ENCODE measurements around the gene TMEM44. TPM values are rescaled to one million over a fixed set of nuclear protein-coding genes. Genes with fewer than 3 reads are reported as not detected.
A peak's percentile ranks its signal among the peaks of the same experiment; 100 is the strongest.

Gene TMEM44
- total and polyA plus RNA-seq, 9 of the 15 experiments (the other 6 are each of a cell fraction or from before 2014, with no cell fraction given): 0.53 to 18.1 (median 11.3) TPM

- H3K9ac ChIP-seq (ENCODE audit: insufficient read depth in 1 of 2, low read depth in 2 of 2, low read length in 2 of 2): no peak overlapping the region
- no peaks in the 10 kb centered on the region for H3K36me3 ChIP-seq (ENCODE audit: control insufficient read depth, insufficient read depth, low read length)
- FAIRE-seq (no peak), ATAC-seq (no peak), DNase-seq (ENCODE audit: extremely low read depth in 1 of 4, low spot score in 3 of 4) (no peak)
- H3K4me3 ChIP-seq: no peak overlapping the region
- H3K4me2 ChIP-seq (ENCODE audit: insufficient read depth, low read length): no peak overlapping the region
- no TSS peak for BruUV-seq (replicated peaks)
- ChIA-PET CTCF (ENCODE audit: low intra/inter-chr PET ratio) (no interaction called here), POLR2A (interaction anchor here (1.2 kb wide), 1 partner anchor 121 kb away, joined by 3 read pairs; no protein-coding TSS in a partner anchor)
- WGBS (ENCODE audit: insufficient coverage, low coverage, missing lambda C conversion rate): 45% methylated on average over 11 of the region's 11 CpGs
- no peak overlapping the region for H3K27ac ChIP-seq (ENCODE audit: extremely low read depth, low read depth, low read length)
- intact Hi-C loops (cut with micrococcal nuclease) (loop anchor here (10.0 kb wide), 1 partner anchor 274 kb away; no protein-coding TSS in a partner anchor), in situ Hi-C loops (cut with MboI) (loop anchor here (5.0 to 10.0 kb wide), 3 partner anchors 424 to 844 kb away; no protein-coding TSS in a partner anchor)
- no peaks in the 10 kb centered on the region for H4K20me1 ChIP-seq (replicated peaks; ENCODE audit: control insufficient read depth, insufficient read depth, low read length)
- no peaks in the 10 kb centered on the region for H3K9me1 ChIP-seq (ENCODE audit: control insufficient read depth, insufficient read depth, low read length)
- H3K9me3 ChIP-seq (replicated peaks; ENCODE audit: control insufficient read depth, insufficient read depth, low read depth, low read length): no peaks in the 10 kb centered on the region
- H3K4me1 ChIP-seq (replicated peaks in 1 of 2; ENCODE audit: control insufficient read depth in 2 of 2, insufficient read depth in 2 of 2, low read length in 2 of 2): peaks cover 11 to 15% of the 10 kb centered on the region in 2 experiments
- H3K79me2 ChIP-seq (ENCODE audit: control insufficient read depth, insufficient read depth, low read length): no peaks in the 10 kb centered on the region
- H2AFZ ChIP-seq (ENCODE audit: low read depth, low read length): peak overlapping the region; percentile 79
- H3K27me3 ChIP-seq (ENCODE audit: control insufficient read depth in 2 of 2, insufficient read depth in 2 of 2, low read length in 2 of 2): peaks cover 0 to 15% of the 10 kb centered on the region in 2 experiments; a peak in 3 of 5 replicates
- TF ChIP-seq ZNF507 (tag; conservative IDR thresholded peaks at IDR 0.05) (no peak), ZNF785 (CRISPR knock-in tag; IDR thresholded peaks at IDR 0.05) (no peak), CREB3 (tag; conservative IDR thresholded peaks at IDR 0.05; ENCODE audit: low read depth) (no peak), LEF1 (IDR thresholded peaks at IDR 0.05) (no peak), ZNF239 (CRISPR knock-in tag; IDR thresholded peaks at IDR 0.05) (no peak), ZNF217 (CRISPR knock-in tag; IDR thresholded peaks at IDR 0.05) (no peak), BCL6 (CRISPR knock-in tag; IDR thresholded peaks at IDR 0.05) (no peak), AFF1 (IDR thresholded peaks at IDR 0.05; ENCODE audit: low read depth in 1 of 2, partially characterized antibody in 2 of 2) (no peak), MYC (IDR thresholded peaks at IDR 0.05; ENCODE audit: low read depth, low read length) (no peak), MYC (CRISPR knock-in tag; IDR thresholded peaks at IDR 0.05; ENCODE audit: borderline replicate concordance, low read depth) (no peak), SMAD2 (IDR thresholded peaks at IDR 0.05; ENCODE audit: low read depth, low read length) (no peak), RCOR1 (IDR thresholded peaks at IDR 0.05; ENCODE audit: borderline replicate concordance in 1 of 2, low read depth in 2 of 2, low read length in 2 of 2) (no peak), EHMT2 (IDR thresholded peaks at IDR 0.05) (0 out of 2 replicates have a peak, but pooled peaks have one; percentile 16), YY1 (IDR thresholded peaks at IDR 0.05; ENCODE audit: borderline replicate concordance in 1 of 3, control insufficient read depth in 1 of 3, extremely low read depth in 1 of 3, insufficient read depth in 3 of 3, insufficient read length in 1 of 3, insufficient replicate concordance in 2 of 3, low read depth in 1 of 3, low read length in 2 of 3) (peak in 1 of 3 experiments; percentile 11), FOS (IDR thresholded peaks at IDR 0.05; ENCODE audit: extremely low read depth, insufficient read length) (no peak)
Observed at GRCh38 chr3:194680888-194681615, 47.8 kb upstream of the TMEM44 start.
